SK-N-SH treated with all-trans-retinoic acid at 6 μM for 48 hours (cell line): ENCODE results near the gene ADAMTS13.

ENCODE experiments used
- ATAC-seq: fragments of 200-7000 bp; cut with Tn5 transposase; 3 replicates; pipeline ENCODE4 v1.9.1; 2020; ENCODE audit warnings: mild to moderate bottlenecking, moderate library complexity
- ARNTL ChIP-seq: fragments of 450-650 bp; formaldehyde crosslinking; IDR thresholded peaks from 2 replicates; pipeline ENCODE4 v1.5.0; 2020; ENCODE audit warnings: low read depth, mild to moderate bottlenecking, moderate library complexity, borderline replicate concordance
- CSDC2 ChIP-seq: fragments of 250-450 bp; sonication (Bioruptor Pico); IDR thresholded peaks from 2 replicates; pipeline ENCODE4 v1.5.0; 2020; ENCODE audit warnings: mild to moderate bottlenecking, moderate library complexity
- ESRRG ChIP-seq: fragments of 250-450 bp; sonication (Bioruptor Pico); IDR thresholded peaks from 2 replicates; pipeline ENCODE4 v1.6.1; 2021; ENCODE audit warnings: mild to moderate bottlenecking
- GLIS3 ChIP-seq: fragments of 250-450 bp; sonication (Bioruptor Pico); IDR thresholded peaks from 2 replicates; pipeline ENCODE4 v1.5.0; 2020; ENCODE audit warnings: mild to moderate bottlenecking, moderate library complexity
- ISL1 ChIP-seq: fragments of 250-450 bp; sonication (Bioruptor Pico); IDR thresholded peaks from 2 replicates; pipeline ENCODE4 v2.1.2; 2022; ENCODE audit warnings: mild to moderate bottlenecking, moderate library complexity
- OSR1 ChIP-seq: fragments of 250-450 bp; sonication (Bioruptor Pico); IDR thresholded peaks from 2 replicates; pipeline ENCODE4 v1.8.0; 2022; ENCODE audit warnings: moderate library complexity, mild to moderate bottlenecking, inconsistent platforms
- PATZ1 ChIP-seq: fragments of 250-450 bp; sonication (Bioruptor Pico); IDR thresholded peaks from 2 replicates; pipeline ENCODE4 v1.8.0; 2020; ENCODE audit warnings: mild to moderate bottlenecking, moderate library complexity, borderline replicate concordance
- PPARA ChIP-seq: fragments of 250-450 bp; sonication (Bioruptor Pico); IDR thresholded peaks from 2 replicates; pipeline ENCODE4 v1.5.0; 2020; ENCODE audit warnings: mild to moderate bottlenecking, borderline replicate concordance
- SNAI2 ChIP-seq: fragments of 250-450 bp; sonication (Bioruptor Pico); IDR thresholded peaks from 2 replicates; pipeline ENCODE4 v1.5.0; 2020; ENCODE audit warnings: mild to moderate bottlenecking, moderate library complexity
- TCF4 ChIP-seq: fragments of 250-450 bp; sonication (Bioruptor Pico); IDR thresholded peaks from 2 replicates; pipeline ENCODE4 v1.8.0; 2021; ENCODE audit warnings: mild to moderate bottlenecking, moderate library complexity, borderline replicate concordance
- TOX ChIP-seq: fragments of 250-450 bp; sonication (Bioruptor Pico); IDR thresholded peaks from 2 replicates; pipeline ENCODE4 v1.8.0; 2021; ENCODE audit warnings: mild to moderate bottlenecking, moderate library complexity, borderline replicate concordance
- TSHZ2 ChIP-seq: fragments of 250-450 bp; sonication (Bioruptor Pico); IDR thresholded peaks from 2 replicates; pipeline ENCODE4 v1.5.0; 2020; ENCODE audit warnings: mild to moderate bottlenecking, moderate library complexity
- ZFP3 ChIP-seq: fragments of 250-450 bp; sonication (Bioruptor Pico); IDR thresholded peaks from 2 replicates; pipeline ENCODE4 v1.5.0; 2020; ENCODE audit warnings: mild to moderate bottlenecking, moderate library complexity
- ZFP30 ChIP-seq: fragments of 450-650 bp; formaldehyde crosslinking; IDR thresholded peaks from 2 replicates; pipeline ENCODE4 v1.5.0; 2022; ENCODE audit warnings: mild to moderate bottlenecking, moderate library complexity
- ZNF565 ChIP-seq: fragments of 450-650 bp; formaldehyde crosslinking; conservative IDR thresholded peaks from 2 replicates; pipeline ENCODE4 v1.5.0; 2020; ENCODE audit warnings: low read depth, mild to moderate bottlenecking, moderate library complexity
- ZNF70 ChIP-seq: fragments of 450-650 bp; formaldehyde crosslinking; IDR thresholded peaks from 2 replicates; pipeline ENCODE4 v1.5.0; 2020; ENCODE audit warnings: mild to moderate bottlenecking, moderate library complexity
- TF ChIP-seq, protein P1 (sequence below): fragments of 250-450 bp; sonication (Bioruptor Pico); IDR thresholded peaks from 2 replicates; pipeline ENCODE4 v1.8.0; 2021; ENCODE audit warnings: low read depth, mild to moderate bottlenecking, moderate library complexity, borderline replicate concordance
- TF ChIP-seq, protein P2 (sequence below): fragments of 250-450 bp; sonication (Bioruptor Pico); IDR thresholded peaks from 2 replicates; pipeline ENCODE4 v1.5.1; 2021; ENCODE audit warnings: mild to moderate bottlenecking, moderate library complexity

Gene ADAMTS13

DNA sequence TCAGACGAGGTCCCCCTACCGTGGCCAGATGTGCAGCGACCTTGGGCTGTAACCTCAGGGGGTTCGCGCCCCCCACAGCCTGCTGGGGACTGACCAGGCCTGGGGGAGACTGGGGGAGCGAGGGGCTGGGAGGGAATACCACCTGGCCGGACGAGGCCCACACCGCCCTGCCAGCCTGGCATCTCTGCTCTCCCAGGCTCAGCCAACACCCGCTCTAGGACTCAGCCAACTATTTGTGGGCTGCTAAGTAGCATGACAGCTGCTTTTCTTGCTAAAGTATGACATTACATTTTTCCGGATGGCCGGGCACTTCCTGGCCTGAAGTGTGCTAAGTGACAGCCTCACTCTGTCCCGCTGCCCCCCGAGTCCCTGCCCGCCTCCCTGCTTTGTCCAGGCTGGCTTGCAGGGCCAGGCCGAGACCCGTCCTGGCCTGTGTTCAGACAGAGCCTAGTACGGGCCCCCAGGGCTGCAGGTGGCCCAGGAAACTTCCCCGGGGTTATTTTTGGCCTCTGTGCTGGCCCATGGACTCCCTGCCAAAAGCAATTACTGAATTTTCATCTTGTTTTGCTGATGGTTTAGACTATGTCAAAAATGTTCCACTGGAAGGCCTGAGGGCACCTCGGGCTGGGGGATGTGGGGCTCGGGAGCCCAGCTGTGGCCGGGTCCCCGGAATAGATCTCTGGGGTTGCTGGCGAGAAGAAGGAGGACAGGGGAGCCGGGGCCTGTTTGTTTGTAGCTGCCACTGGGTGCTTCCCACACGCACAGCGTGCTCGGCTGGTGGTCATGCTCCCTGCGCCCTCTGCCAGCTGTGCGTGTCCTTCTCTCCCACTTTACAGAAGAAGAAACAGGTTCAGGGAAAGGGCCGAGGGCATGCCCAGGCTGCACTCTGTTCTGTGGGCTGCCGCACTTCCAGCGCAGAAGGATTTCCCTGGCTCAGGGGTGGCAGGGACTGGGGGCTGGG, 70.2 kb downstream of the ADAMTS13 start (continued):
- no peak for TF ChIP-seq PATZ1
- no peak for TF ChIP-seq TOX (CRISPR knock-in tag)
- no peak for TF ChIP-seq ZNF565 (CRISPR knock-in tag)
- TF ChIP-seq, protein P1, sequence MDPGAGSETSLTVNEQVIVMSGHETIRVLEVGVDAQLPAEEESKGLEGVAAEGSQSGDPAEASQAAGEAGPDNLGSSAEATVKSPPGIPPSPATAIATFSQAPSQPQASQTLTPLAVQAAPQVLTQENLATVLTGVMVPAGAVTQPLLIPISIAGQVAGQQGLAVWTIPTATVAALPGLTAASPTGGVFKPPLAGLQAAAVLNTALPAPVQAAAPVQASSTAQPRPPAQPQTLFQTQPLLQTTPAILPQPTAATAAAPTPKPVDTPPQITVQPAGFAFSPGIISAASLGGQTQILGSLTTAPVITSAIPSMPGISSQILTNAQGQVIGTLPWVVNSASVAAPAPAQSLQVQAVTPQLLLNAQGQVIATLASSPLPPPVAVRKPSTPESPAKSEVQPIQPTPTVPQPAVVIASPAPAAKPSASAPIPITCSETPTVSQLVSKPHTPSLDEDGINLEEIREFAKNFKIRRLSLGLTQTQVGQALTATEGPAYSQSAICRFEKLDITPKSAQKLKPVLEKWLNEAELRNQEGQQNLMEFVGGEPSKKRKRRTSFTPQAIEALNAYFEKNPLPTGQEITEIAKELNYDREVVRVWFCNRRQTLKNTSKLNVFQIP (CRISPR knock-in tag), result no peak

DNA sequence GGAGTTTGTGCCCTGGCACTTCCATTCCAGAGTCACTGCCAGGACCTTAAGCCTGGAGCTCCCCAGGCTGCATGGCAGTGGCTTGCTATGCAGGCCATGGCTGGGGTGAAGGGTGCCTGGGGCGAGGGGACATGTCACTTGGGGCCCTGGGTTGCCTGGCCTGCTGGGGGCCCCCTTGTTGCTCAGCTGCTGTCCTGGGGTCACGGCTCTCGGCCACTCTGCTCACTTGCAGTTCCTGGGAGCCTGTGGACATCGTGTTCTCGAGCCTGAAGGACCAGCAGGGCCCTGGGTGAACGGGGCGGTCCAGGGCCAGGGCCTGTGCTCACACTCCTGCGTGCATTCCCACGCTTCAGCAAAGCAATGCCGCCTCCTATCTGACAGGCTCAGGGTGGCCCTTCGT, 71.3 kb downstream of the ADAMTS13 start:
- TF ChIP-seq, protein P2, sequence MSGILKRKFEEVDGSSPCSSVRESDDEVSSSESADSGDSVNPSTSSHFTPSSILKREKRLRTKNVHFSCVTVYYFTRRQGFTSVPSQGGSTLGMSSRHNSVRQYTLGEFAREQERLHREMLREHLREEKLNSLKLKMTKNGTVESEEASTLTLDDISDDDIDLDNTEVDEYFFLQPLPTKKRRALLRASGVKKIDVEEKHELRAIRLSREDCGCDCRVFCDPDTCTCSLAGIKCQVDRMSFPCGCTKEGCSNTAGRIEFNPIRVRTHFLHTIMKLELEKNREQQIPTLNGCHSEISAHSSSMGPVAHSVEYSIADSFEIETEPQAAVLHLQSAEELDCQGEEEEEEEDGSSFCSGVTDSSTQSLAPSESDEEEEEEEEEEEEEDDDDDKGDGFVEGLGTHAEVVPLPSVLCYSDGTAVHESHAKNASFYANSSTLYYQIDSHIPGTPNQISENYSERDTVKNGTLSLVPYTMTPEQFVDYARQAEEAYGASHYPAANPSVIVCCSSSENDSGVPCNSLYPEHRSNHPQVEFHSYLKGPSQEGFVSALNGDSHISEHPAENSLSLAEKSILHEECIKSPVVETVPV, result no peak
- TF ChIP-seq ZFP3 (CRISPR knock-in tag), result no peak
- no peak for TF ChIP-seq TCF4
- no peak for ATAC-seq

GRCh38 chr9:133493845-133494540, 71.8 kb downstream of the ADAMTS13 start:
- ATAC-seq, result no peak
- no peak for TF ChIP-seq ARNTL (CRISPR knock-in tag)
- TF ChIP-seq PPARA (CRISPR knock-in tag), result no peak
- TF ChIP-seq ZFP30 (CRISPR knock-in tag), result no peak
- TF ChIP-seq ZNF70 (CRISPR knock-in tag), result no peak
- no peak for TF ChIP-seq CSDC2 (CRISPR knock-in tag)
- no peak for TF ChIP-seq ESRRG
- TF ChIP-seq GLIS3 (CRISPR knock-in tag), result no peak
- TF ChIP-seq OSR1 (CRISPR knock-in tag), result no peak
- no peak for TF ChIP-seq TSHZ2
- no peak for TF ChIP-seq SNAI2 (CRISPR knock-in tag)
- no peak for TF ChIP-seq ISL1 (CRISPR knock-in tag)
- no peak for TF ChIP-seq ZFP3 (CRISPR knock-in tag)
- TF ChIP-seq TOX (CRISPR knock-in tag), result no peak
- TF ChIP-seq, protein P1 (CRISPR knock-in tag), result no peak
- TF ChIP-seq, protein P2, result no peak
- no peak for TF ChIP-seq ZNF565 (CRISPR knock-in tag)
